SIG-M5 (cell line): Measurements from ENCODE around the gene UBE2D1.

Experiments used
- DNase-seq: peaks from one replicate; lab custom pipeline; 2025; lab: John Stamatoyannopoulos, UW

Gene UBE2D1

GRCh38 chr10:58341422-58341821 lies 6.6 kb downstream of the UBE2D1 start:
- DNase-seq: no peak

- no peak for DNase-seq
Measured at GRCh38 chr10:58341947-58342346, 7.1 kb downstream of the UBE2D1 start.

- no peak for DNase-seq
Measured at GRCh38 chr10:58347967-58348366, 13.2 kb downstream of the UBE2D1 start.

GRCh38 chr10:58348571-58349033 lies 13.8 kb downstream of the UBE2D1 start:
- no peak for DNase-seq

GRCh38 chr10:58350023-58350422 lies 15.2 kb downstream of the UBE2D1 start:
- DNase-seq: no peak

GRCh38 chr10:58350619-58351323 lies 16.0 kb downstream of the UBE2D1 start:
- DNase-seq: no peak

GRCh38 chr10:58351616-58352578 lies 17.1 kb downstream of the UBE2D1 start:
- DNase-seq: no peak

- DNase-seq: no peak
Measured at GRCh38 chr10:58352956-58353610, 18.3 kb downstream of the UBE2D1 start.

- no peak for DNase-seq
Measured at GRCh38 chr10:58356756-58357155, 21.9 kb downstream of the UBE2D1 start.

- no peak for DNase-seq
Measured at GRCh38 chr10:58358314-58358933, 23.6 kb downstream of the UBE2D1 start.

GRCh38 chr10:58358947-58359346 lies 24.1 kb downstream of the UBE2D1 start:
- no peak for DNase-seq

GRCh38 chr10:58359541-58359940 lies 24.7 kb downstream of the UBE2D1 start:
- DNase-seq: no peak

- DNase-seq: no peak
Measured at GRCh38 chr10:58360412-58361004, 25.7 kb downstream of the UBE2D1 start.

GRCh38 chr10:58361353-58361752 lies 26.5 kb downstream of the UBE2D1 start:
- no peak for DNase-seq

GRCh38 chr10:58362027-58362789 lies 27.4 kb downstream of the UBE2D1 start:
- DNase-seq: no peak

- DNase-seq: no peak
Measured at GRCh38 chr10:58367069-58367468, 32.3 kb downstream of the UBE2D1 start.

GRCh38 chr10:58371473-58371872 lies 36.7 kb downstream of the UBE2D1 start:
- no peak for DNase-seq

GRCh38 chr10:58372607-58373441 lies 38.0 kb downstream of the UBE2D1 start:
- no peak for DNase-seq

GRCh38 chr10:58373442-58373827 lies 38.6 kb downstream of the UBE2D1 start:
- no peak for DNase-seq

GRCh38 chr10:58382489-58382995 lies 47.7 kb downstream of the UBE2D1 start:
- DNase-seq: no peak
